Stomach (tissue), 9 donors: ENCODE results near the gene SLC6A3. TPM values are rescaled to one million over a fixed set of nuclear protein-coding genes. Genes with fewer than 3 reads are reported as not detected.
A peak's percentile ranks its signal among the peaks of the same experiment; 100 is the strongest.

Experiments
- DNase-seq, 2 donors: peaks; one replicate each; pipeline versions ENCODE4 v3.0.0 to v3.0.0-alpha.2; 2013 to 2019
- H3K27ac ChIP-seq, 5 donors: fragments of 200-600 bp in 4 of 5; sonication (generic) in 4 of 5; one replicate each; pipeline ENCODE4 v1.5.1; 2013 to 2019; ENCODE audit warnings: mild to moderate bottlenecking in 1 of 5, moderate library complexity in 1 of 5
- H3K27me3 ChIP-seq, 3 donors: fragments of 200-600 bp; sonication (generic); one replicate each; pipeline ENCODE4 v1.5.1; 2017 to 2019; ENCODE audit warnings: mixed run types in 1 of 3
- H3K36me3 ChIP-seq, 4 donors: fragments of 200-600 bp; sonication (generic); 1 replicate in 3 of 4; 2 replicates in 1 of 4; pipeline ENCODE4 v1.5.1; 2016 to 2019
- H3K4me1 ChIP-seq, 4 donors: fragments of 200-600 bp; sonication (generic); one replicate each; pipeline ENCODE4 v1.5.1; 2016 to 2019
- H3K4me3 ChIP-seq, 4 donors: fragments of 200-600 bp; sonication (generic) in 3 of 4; one replicate each; pipeline ENCODE4 v1.5.1; 2016 to 2019; ENCODE audit warnings: mild to moderate bottlenecking in 1 of 4
- H3K9me3 ChIP-seq, 4 donors: fragments of 200-600 bp; sonication (generic); one replicate each; pipeline ENCODE4 v1.5.1; 2016 to 2019
- EP300 ChIP-seq: sonication (generic); formaldehyde crosslinking; IDR thresholded peaks from one replicate; pipeline ENCODE4 v1.6.1; 2017; ENCODE audit warnings: antibody characterized with exemption
- POLR2A ChIP-seq, 4 donors: fragments of 450-650 bp; IDR thresholded peaks; one replicate each; pipeline ENCODE4 v1.6.1; 2016; ENCODE audit warnings: antibody characterized with exemption in 4 of 4, control low read depth in 2 of 4, mild to moderate bottlenecking in 1 of 4, moderate library complexity in 1 of 4
- POLR2AphosphoS5 ChIP-seq, 3 donors: sonication (generic); formaldehyde crosslinking; IDR thresholded peaks; one replicate each; pipeline ENCODE4 v1.6.1; 2016; ENCODE audit warnings: antibody characterized with exemption in 3 of 3
- WGBS, 5 donors: extraction: QIAGEN DNeasy Blood & Tissue Kit in 3 of 5; methylation state at CpG; one replicate each; pipeline versions ENCODE4 v1.1.5 to v1.1.7; 2013 to 2018; 5-methylcytosine and 5-hydroxymethylcytosine counted together
- intact Hi-C: fragments of 100-400 bp; cut with DNase I; formaldehyde crosslinking; loops from one replicate; pipeline ENCODE4 v1.15.1; 2023; ENCODE audit warnings: low total_unique reads
- polyA plus RNA-seq, 3 donors: library from polyadenylated mRNA; stranded (reverse); fragments of 200-250 nt; gene quantifications; one replicate each; pipeline ENCODE4 v1.2.3, GENCODE V29; 2013
- total RNA-seq, 5 donors: library from RNA; depleted of rRNA; stranded (reverse); fragments of >200 nt; gene quantifications; one replicate each; pipeline versions ENCODE4 v1.1.0 to v1.2.3, GENCODE V29; 2014 to 2016
- TF ChIP-seq, protein P1 (sequence below), 7 experiments: fragments of 450-650 bp in 4 of 7; fragments of 200-600 bp in 3 of 7; sonication (generic) in 3 of 7; IDR thresholded peaks; one replicate each; pipeline ENCODE4 v1.5.1; 2016 to 2019; ENCODE audit warnings: antibody characterized with exemption in 7 of 7, control low read depth in 2 of 7, mild to moderate bottlenecking in 1 of 7
- donor health status: healthy with polysubstance abuse.
- donor health status: Bipolar disorder and iron deficiency.
- donor health status: healthy.

Gene SLC6A3
- total and polyA plus RNA-seq, 8 donors = 0.05 TPM; not detected in 7

- H3K4me1 ChIP-seq = peaks cover 13 to 27% (median 20%) of the 10 kb centered on the region in 4 donors
- intact Hi-C loops = no loop called here
- H3K36me3 ChIP-seq = no peaks in the 10 kb centered on the region
- H3K4me3 ChIP-seq = peak overlapping the region in 3 of 4 donors; percentile 24 to 43 (median 25)
- peak in 1 of 2 donors; percentile 17 for DNase-seq
- H3K27ac ChIP-seq = no peak overlapping the region
- no peaks in the 10 kb centered on the region for H3K9me3 ChIP-seq
- H3K27me3 ChIP-seq = peaks cover 17 to 80% (median 60%) of the 10 kb centered on the region in 3 donors
- WGBS, 5 donors = 3 to 8% (median 4%) methylated on average over 26 to 92 of the region's 92 CpGs
- no peak for TF ChIP-seq EP300
- TF ChIP-seq POLR2A (IDR thresholded peaks at IDR 0.05) = no peak
- no peak for TF ChIP-seq POLR2AphosphoS5 (IDR thresholded peaks at IDR 0.05)
- TF ChIP-seq, protein P1, sequence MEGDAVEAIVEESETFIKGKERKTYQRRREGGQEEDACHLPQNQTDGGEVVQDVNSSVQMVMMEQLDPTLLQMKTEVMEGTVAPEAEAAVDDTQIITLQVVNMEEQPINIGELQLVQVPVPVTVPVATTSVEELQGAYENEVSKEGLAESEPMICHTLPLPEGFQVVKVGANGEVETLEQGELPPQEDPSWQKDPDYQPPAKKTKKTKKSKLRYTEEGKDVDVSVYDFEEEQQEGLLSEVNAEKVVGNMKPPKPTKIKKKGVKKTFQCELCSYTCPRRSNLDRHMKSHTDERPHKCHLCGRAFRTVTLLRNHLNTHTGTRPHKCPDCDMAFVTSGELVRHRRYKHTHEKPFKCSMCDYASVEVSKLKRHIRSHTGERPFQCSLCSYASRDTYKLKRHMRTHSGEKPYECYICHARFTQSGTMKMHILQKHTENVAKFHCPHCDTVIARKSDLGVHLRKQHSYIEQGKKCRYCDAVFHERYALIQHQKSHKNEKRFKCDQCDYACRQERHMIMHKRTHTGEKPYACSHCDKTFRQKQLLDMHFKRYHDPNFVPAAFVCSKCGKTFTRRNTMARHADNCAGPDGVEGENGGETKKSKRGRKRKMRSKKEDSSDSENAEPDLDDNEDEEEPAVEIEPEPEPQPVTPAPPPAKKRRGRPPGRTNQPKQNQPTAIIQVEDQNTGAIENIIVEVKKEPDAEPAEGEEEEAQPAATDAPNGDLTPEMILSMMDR (IDR thresholded peaks at IDR 0.05) = no peak
These were observed 705 bp upstream of the SLC6A3 start for GRCh38 chr5:1445689-1446601.

DNA sequence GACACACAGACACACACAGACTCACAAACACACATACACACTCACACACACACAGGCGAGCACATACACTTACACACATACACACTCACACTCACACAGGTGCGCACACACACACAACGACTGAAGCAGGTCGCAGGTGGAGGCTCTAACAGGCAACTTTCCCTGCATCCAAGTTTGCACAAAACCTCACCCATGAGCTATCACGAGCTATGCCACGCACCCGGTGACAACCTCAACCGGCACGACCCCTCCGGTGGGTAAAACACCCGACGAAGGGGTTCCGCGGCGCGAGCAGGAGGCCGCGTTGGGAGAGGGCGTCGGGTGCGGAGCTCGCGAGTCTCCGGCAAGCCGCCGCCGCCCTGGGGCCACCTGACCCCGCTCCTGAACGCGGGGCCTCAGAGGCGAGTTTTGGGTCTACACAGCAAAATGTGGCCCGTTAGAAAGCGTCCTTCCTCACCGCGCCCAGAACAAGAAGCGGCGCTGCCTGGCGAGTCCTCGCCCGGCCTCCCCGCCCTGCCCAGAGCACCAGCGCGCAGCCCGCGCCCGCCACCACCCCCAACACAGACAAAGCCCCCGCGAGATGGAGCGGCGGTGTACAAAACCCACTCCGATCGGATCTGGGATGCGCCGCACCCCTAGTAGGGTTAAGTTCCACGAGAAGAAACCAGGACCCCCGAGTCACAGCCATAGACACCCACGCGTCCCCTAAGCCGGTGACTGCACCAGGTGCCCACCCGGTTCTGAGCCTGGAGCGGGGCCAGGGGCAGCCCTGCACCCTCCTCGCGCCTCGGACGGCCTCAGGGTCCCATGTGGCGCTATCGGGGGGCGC, 665 bp downstream of the SLC6A3 start:
- H3K4me3 ChIP-seq = peak overlapping the region in 3 of 4 donors; percentile 24 to 43 (median 25)
- no peak for TF ChIP-seq POLR2A (IDR thresholded peaks at IDR 0.05)
- TF ChIP-seq, protein P1 (IDR thresholded peaks at IDR 0.05) = no peak
- no peak for TF ChIP-seq EP300
- no peak for TF ChIP-seq POLR2AphosphoS5 (IDR thresholded peaks at IDR 0.05)
- peak in 1 of 2 donors; percentile 14 for DNase-seq
- no peaks in the 10 kb centered on the region for H3K9me3 ChIP-seq
- no peaks in the 10 kb centered on the region for H3K36me3 ChIP-seq
- H3K27me3 ChIP-seq = peaks cover 17 to 94% (median 60%) of the 10 kb centered on the region in 3 donors
- intact Hi-C loops = no loop called here
- WGBS, 5 donors = 5 to 11% (median 8%) methylated on average over 31 to 68 of the region's 68 CpGs
- H3K27ac ChIP-seq = no peak overlapping the region
- H3K4me1 ChIP-seq = peaks cover 13 to 27% (median 20%) of the 10 kb centered on the region in 4 donors

GRCh38 chr5:1443991-1444360, 1.3 kb downstream of the SLC6A3 start:
- 43 to 68% (median 49%) methylated on average over 13 to 15 of the region's 15 CpGs for WGBS, 5 donors
- Histone ChIP-seq H3K4me1 (peaks cover 13 to 27% (median 20%) of the 10 kb centered on the region in 4 donors), H3K4me3 (no peak overlapping the region), H3K36me3 (no peaks in the 10 kb centered on the region), H3K27ac (no peak overlapping the region), H3K27me3 (peaks cover 17 to 100% (median 60%) of the 10 kb centered on the region in 3 donors), H3K9me3 (no peaks in the 10 kb centered on the region)
- TF ChIP-seq, protein P1 (IDR thresholded peaks at IDR 0.05) = no peak
- TF ChIP-seq POLR2AphosphoS5 (IDR thresholded peaks at IDR 0.05) (no peak), EP300 (no peak), POLR2A (IDR thresholded peaks at IDR 0.05) (no peak)
- DNase-seq = no peak
- intact Hi-C loops = no loop called here

- H3K36me3 ChIP-seq = no peaks in the 10 kb centered on the region
- peaks cover 17 to 100% (median 60%) of the 10 kb centered on the region in 3 donors for H3K27me3 ChIP-seq
- no peaks in the 10 kb centered on the region for H3K9me3 ChIP-seq
- DNase-seq = no peak
- intact Hi-C loops = no loop called here
- WGBS, 5 donors = 48 to 73% (median 70%) methylated on average over 9 of the region's 9 CpGs
- no peak for TF ChIP-seq EP300
- TF ChIP-seq POLR2AphosphoS5 (IDR thresholded peaks at IDR 0.05) = no peak
- no peak for TF ChIP-seq POLR2A (IDR thresholded peaks at IDR 0.05)
- TF ChIP-seq, protein P1 (IDR thresholded peaks at IDR 0.05) = no peak
- no peak overlapping the region for H3K27ac ChIP-seq
- H3K4me3 ChIP-seq = no peak overlapping the region
- H3K4me1 ChIP-seq = peaks cover 13 to 27% (median 20%) of the 10 kb centered on the region in 4 donors
These were observed 2.1 kb downstream of the SLC6A3 start for GRCh38 chr5:1443171-1443570.
